ENCODE results near the gene CCDC188.

The CCDC188 gene

GRCh38 chr22:20192293-20192971 lies 41.6 kb upstream of the CCDC188 start:
- Histone ChIP-seq H3K9ac (ENCODE audit: low read depth, low read length) (no peak overlapping the region), H3K36me3 (ENCODE audit: control insufficient read depth, insufficient read depth, low read length) (no peaks in the 10 kb centered on the region), H3K27ac (ENCODE audit: low read depth, low read length) (no peak overlapping the region), H3K4me1 (ENCODE audit: control insufficient read depth, insufficient read depth, low read length) (no peaks in the 10 kb centered on the region), H3K27me3 (ENCODE audit: control insufficient read depth, insufficient read depth, low read length) (no peaks in the 10 kb centered on the region), H3K4me3 (ENCODE audit: low read depth, low read length) (no peak overlapping the region), H3K9me3 (ENCODE audit: control insufficient read depth, insufficient read depth, low read length) (no peaks in the 10 kb centered on the region)

- Histone ChIP-seq H3K9ac (ENCODE audit: low read depth, low read length) (no peak overlapping the region), H3K4me1 (ENCODE audit: control insufficient read depth, insufficient read depth, low read length) (0 out of 2 replicates have a peak, but pooled peaks cover 4% of the 10 kb centered on the region), H3K36me3 (ENCODE audit: control insufficient read depth, insufficient read depth, low read length) (no peaks in the 10 kb centered on the region), H3K27me3 (ENCODE audit: control insufficient read depth, insufficient read depth, low read length) (no peaks in the 10 kb centered on the region), H3K27ac (ENCODE audit: low read depth, low read length) (no peak overlapping the region), H3K4me3 (ENCODE audit: low read depth, low read length) (no peak overlapping the region), H3K9me3 (ENCODE audit: control insufficient read depth, insufficient read depth, low read length) (no peaks in the 10 kb centered on the region)
Measured at GRCh38 chr22:20191803-20192202, 40.9 kb upstream of the CCDC188 start.

GRCh38 chr22:20191000-20191515 lies 40.2 kb upstream of the CCDC188 start:
- Histone ChIP-seq H3K9me3 (ENCODE audit: control insufficient read depth, insufficient read depth, low read length) (no peaks in the 10 kb centered on the region), H3K9ac (ENCODE audit: low read depth, low read length) (no peak overlapping the region), H3K27ac (ENCODE audit: low read depth, low read length) (no peak overlapping the region), H3K4me3 (ENCODE audit: low read depth, low read length) (no peak overlapping the region), H3K27me3 (ENCODE audit: control insufficient read depth, insufficient read depth, low read length) (no peaks in the 10 kb centered on the region), H3K4me1 (ENCODE audit: control insufficient read depth, insufficient read depth, low read length) (0 out of 2 replicates have a peak, but pooled peaks cover 7% of the 10 kb centered on the region), H3K36me3 (ENCODE audit: control insufficient read depth, insufficient read depth, low read length) (no peaks in the 10 kb centered on the region)

- H3K9ac ChIP-seq (ENCODE audit: low read depth, low read length): no peak overlapping the region
- H3K4me3 ChIP-seq (ENCODE audit: low read depth, low read length): no peak overlapping the region
- H3K27me3 ChIP-seq (ENCODE audit: control insufficient read depth, insufficient read depth, low read length): no peaks in the 10 kb centered on the region
- no peaks in the 10 kb centered on the region for H3K36me3 ChIP-seq (ENCODE audit: control insufficient read depth, insufficient read depth, low read length)
- H3K27ac ChIP-seq (ENCODE audit: low read depth, low read length): no peak overlapping the region
- H3K9me3 ChIP-seq (ENCODE audit: control insufficient read depth, insufficient read depth, low read length): no peaks in the 10 kb centered on the region
- 0 out of 2 replicates have a peak, but pooled peaks cover 7% of the 10 kb centered on the region for H3K4me1 ChIP-seq (ENCODE audit: control insufficient read depth, insufficient read depth, low read length)
Measured at GRCh38 chr22:20188567-20188877, 37.7 kb upstream of the CCDC188 start.

GRCh38 chr22:20187777-20188566 lies 37.1 kb upstream of the CCDC188 start:
- no peaks in the 10 kb centered on the region for H3K27me3 ChIP-seq (ENCODE audit: control insufficient read depth, insufficient read depth, low read length)
- H3K36me3 ChIP-seq (ENCODE audit: control insufficient read depth, insufficient read depth, low read length): no peaks in the 10 kb centered on the region
- H3K27ac ChIP-seq (ENCODE audit: low read depth, low read length): no peak overlapping the region
- 0 out of 2 replicates have a peak, but pooled peaks cover 7% of the 10 kb centered on the region for H3K4me1 ChIP-seq (ENCODE audit: control insufficient read depth, insufficient read depth, low read length)
- H3K9me3 ChIP-seq (ENCODE audit: control insufficient read depth, insufficient read depth, low read length): no peaks in the 10 kb centered on the region
- H3K9ac ChIP-seq (ENCODE audit: low read depth, low read length): no peak overlapping the region
- no peak overlapping the region for H3K4me3 ChIP-seq (ENCODE audit: low read depth, low read length)

- no peaks in the 10 kb centered on the region for H3K27me3 ChIP-seq (ENCODE audit: control insufficient read depth, insufficient read depth, low read length)
- H3K9ac ChIP-seq (ENCODE audit: low read depth, low read length): no peak overlapping the region
- no peak overlapping the region for H3K4me3 ChIP-seq (ENCODE audit: low read depth, low read length)
- no peaks in the 10 kb centered on the region for H3K36me3 ChIP-seq (ENCODE audit: control insufficient read depth, insufficient read depth, low read length)
- H3K9me3 ChIP-seq (ENCODE audit: control insufficient read depth, insufficient read depth, low read length): no peaks in the 10 kb centered on the region
- H3K4me1 ChIP-seq (ENCODE audit: control insufficient read depth, insufficient read depth, low read length): 0 out of 2 replicates have a peak, but pooled peaks cover 7% of the 10 kb centered on the region
- no peak overlapping the region for H3K27ac ChIP-seq (ENCODE audit: low read depth, low read length)
Measured at GRCh38 chr22:20186871-20187546, 36.2 kb upstream of the CCDC188 start.

GRCh38 chr22:20186183-20186870 lies 35.5 kb upstream of the CCDC188 start:
- no peak overlapping the region for H3K4me3 ChIP-seq (ENCODE audit: low read depth, low read length)
- H3K36me3 ChIP-seq (ENCODE audit: control insufficient read depth, insufficient read depth, low read length): no peaks in the 10 kb centered on the region
- no peak overlapping the region for H3K9ac ChIP-seq (ENCODE audit: low read depth, low read length)
- H3K4me1 ChIP-seq (ENCODE audit: control insufficient read depth, insufficient read depth, low read length): 0 out of 2 replicates have a peak, but pooled peaks cover 7% of the 10 kb centered on the region
- no peaks in the 10 kb centered on the region for H3K9me3 ChIP-seq (ENCODE audit: control insufficient read depth, insufficient read depth, low read length)
- no peaks in the 10 kb centered on the region for H3K27me3 ChIP-seq (ENCODE audit: control insufficient read depth, insufficient read depth, low read length)
- no peak overlapping the region for H3K27ac ChIP-seq (ENCODE audit: low read depth, low read length)

GRCh38 chr22:20185750-20186149 lies 34.9 kb upstream of the CCDC188 start:
- Histone ChIP-seq H3K36me3 (ENCODE audit: control insufficient read depth, insufficient read depth, low read length) (no peaks in the 10 kb centered on the region), H3K4me1 (ENCODE audit: control insufficient read depth, insufficient read depth, low read length) (0 out of 2 replicates have a peak, but pooled peaks cover 7% of the 10 kb centered on the region), H3K9ac (ENCODE audit: low read depth, low read length) (no peak overlapping the region), H3K9me3 (ENCODE audit: control insufficient read depth, insufficient read depth, low read length) (no peaks in the 10 kb centered on the region), H3K4me3 (ENCODE audit: low read depth, low read length) (no peak overlapping the region), H3K27me3 (ENCODE audit: control insufficient read depth, insufficient read depth, low read length) (no peaks in the 10 kb centered on the region), H3K27ac (ENCODE audit: low read depth, low read length) (no peak overlapping the region)

GRCh38 chr22:20184501-20185165 lies 33.8 kb upstream of the CCDC188 start:
- H3K9me3 ChIP-seq (ENCODE audit: control insufficient read depth, insufficient read depth, low read length): no peaks in the 10 kb centered on the region
- no peak overlapping the region for H3K27ac ChIP-seq (ENCODE audit: low read depth, low read length)
- no peaks in the 10 kb centered on the region for H3K27me3 ChIP-seq (ENCODE audit: control insufficient read depth, insufficient read depth, low read length)
- 0 out of 2 replicates have a peak, but pooled peaks cover 7% of the 10 kb centered on the region for H3K4me1 ChIP-seq (ENCODE audit: control insufficient read depth, insufficient read depth, low read length)
- H3K36me3 ChIP-seq (ENCODE audit: control insufficient read depth, insufficient read depth, low read length): no peaks in the 10 kb centered on the region
- H3K9ac ChIP-seq (ENCODE audit: low read depth, low read length): no peak overlapping the region
- no peak overlapping the region for H3K4me3 ChIP-seq (ENCODE audit: low read depth, low read length)

GRCh38 chr22:20183823-20184222 lies 33.0 kb upstream of the CCDC188 start:
- no peak overlapping the region for H3K9ac ChIP-seq (ENCODE audit: low read depth, low read length)
- H3K27me3 ChIP-seq (ENCODE audit: control insufficient read depth, insufficient read depth, low read length): no peaks in the 10 kb centered on the region

More at GRCh38 chr22:20183823-20184222, 33.0 kb upstream of the CCDC188 start:
- Histone ChIP-seq H3K9me3 (ENCODE audit: control insufficient read depth, insufficient read depth, low read length) (no peaks in the 10 kb centered on the region), H3K4me1 (ENCODE audit: control insufficient read depth, insufficient read depth, low read length) (0 out of 2 replicates have a peak, but pooled peaks cover 7% of the 10 kb centered on the region), H3K27ac (ENCODE audit: low read depth, low read length) (no peak overlapping the region), H3K36me3 (ENCODE audit: control insufficient read depth, insufficient read depth, low read length) (no peaks in the 10 kb centered on the region), H3K4me3 (ENCODE audit: low read depth, low read length) (no peak overlapping the region)
